HG02642 (cell line): Measurements from ENCODE around the gene MPST.

ENCODE experiments used
- ATAC-seq: cut with Tn5 transposase; IDR thresholded peaks from one replicate; pipeline ENCODE4 v1.9.1; 2021; ENCODE audit warnings: mild to moderate bottlenecking; ENCODE audit not compliant: unreplicated experiment, poor library complexity

MPST gene

GRCh38 chr22:37021710-37022482, 2.4 kb downstream of the MPST start:
- ATAC-seq, result no peak

- no peak for ATAC-seq
Measured at GRCh38 chr22:37022483-37023337, 3.2 kb downstream of the MPST start.

- no peak for ATAC-seq
Measured at GRCh38 chr22:37023743-37024338, 4.3 kb downstream of the MPST start.

- no peak for ATAC-seq
Measured at GRCh38 chr22:37024339-37025157, 5.0 kb downstream of the MPST start.

GRCh38 chr22:37025500-37026070, 6.0 kb downstream of the MPST start:
- ATAC-seq, result no peak

GRCh38 chr22:37026325-37026724, 6.8 kb downstream of the MPST start:
- no peak for ATAC-seq

- no peak for ATAC-seq
Measured at GRCh38 chr22:37027556-37027955, 8.0 kb downstream of the MPST start.

- no peak for ATAC-seq
Measured at GRCh38 chr22:37028692-37029674, 9.4 kb downstream of the MPST start.

GRCh38 chr22:37030560-37031281, 11.2 kb downstream of the MPST start:
- ATAC-seq, result no peak

GRCh38 chr22:37032134-37032534, 12.6 kb downstream of the MPST start:
- no peak for ATAC-seq

- no peak for ATAC-seq
Measured at GRCh38 chr22:37032535-37033460, 13.3 kb downstream of the MPST start.

- no peak for ATAC-seq
Measured at GRCh38 chr22:37033605-37034430, 14.3 kb downstream of the MPST start.

- no peak for ATAC-seq
Measured at GRCh38 chr22:37036655-37037377, 17.3 kb downstream of the MPST start.

- ATAC-seq, result no peak
Measured at GRCh38 chr22:37037669-37038068, 18.1 kb downstream of the MPST start.

GRCh38 chr22:37039466-37039865, 19.9 kb downstream of the MPST start:
- no peak for ATAC-seq
